CD4-positive, CD25-positive, alpha-beta regulatory T cell (primary cell): ENCODE measurements around the gene PARD3. TPM values are rescaled to one million over a fixed set of nuclear protein-coding genes. Genes with fewer than 3 reads are reported as not detected.

Source experiments
- ATAC-seq, 2 donors: fragments of 150-1000 bp; cut with Tn5 transposase; one replicate each; pipeline ENCODE4 v1.10.0; 2021; ENCODE audit warnings: low read depth in 2 of 2, moderate number of reproducible peaks in 2 of 2, moderate library complexity in 1 of 2
- DNase-seq, 3 donors: peaks; one replicate each; pipeline versions ENCODE4 v3.0.0 to v3.0.0-alpha.2; 2012 to 2022; ENCODE audit warnings: mixed read lengths in 1 of 3
- H3K27ac ChIP-seq: one replicate; pipeline ENCODE4 v1.7.0; 2013; ENCODE audit warnings: mild to moderate bottlenecking, low read length; ENCODE audit not compliant: insufficient read depth, poor library complexity, severe bottlenecking
- H3K27me3 ChIP-seq: one replicate; pipeline ENCODE4 v1.7.0; 2013; ENCODE audit warnings: low read length; ENCODE audit not compliant: control insufficient read depth, insufficient read depth
- H3K36me3 ChIP-seq: one replicate; pipeline ENCODE4 v1.7.0; 2013; ENCODE audit warnings: mild to moderate bottlenecking, low read length, moderate library complexity; ENCODE audit not compliant: control insufficient read depth, insufficient read depth
- H3K4me1 ChIP-seq: 2 replicates; pipeline ENCODE4 v1.7.0; 2013; ENCODE audit warnings: mild to moderate bottlenecking, low read length; ENCODE audit not compliant: insufficient read depth, control insufficient read depth, poor library complexity, severe bottlenecking
- H3K4me3 ChIP-seq: one replicate; pipeline ENCODE4 v1.7.0; 2013; ENCODE audit warnings: low read depth, mild to moderate bottlenecking, low read length, moderate library complexity
- H3K9me3 ChIP-seq, 2 experiments: 1 replicate in 1 of 2; 2 replicates in 1 of 2; pipeline ENCODE4 v1.7.0; 2013; ENCODE audit warnings: low read length in 2 of 2, mild to moderate bottlenecking in 1 of 2, moderate library complexity in 1 of 2; ENCODE audit not compliant: control insufficient read depth in 2 of 2
- H3K27ac Mint-ChIP-seq, 3 donors: one replicate each; pipeline ENCODE4 v1.8.0; 2020 to 2022; ENCODE audit warnings: mild to moderate bottlenecking in 3 of 3, mixed read lengths in 3 of 3, moderate library complexity in 2 of 3
- H3K27me3 Mint-ChIP-seq: one replicate; pipeline ENCODE4 v1.8.0; 2022; ENCODE audit warnings: mild to moderate bottlenecking, mixed read lengths
- H3K36me3 Mint-ChIP-seq: one replicate; pipeline ENCODE4 v1.8.0; 2020; ENCODE audit warnings: mixed read lengths
- H3K4me1 Mint-ChIP-seq, 4 donors: one replicate each; pipeline ENCODE4 v1.8.0; 2020 to 2022; ENCODE audit warnings: mixed read lengths in 4 of 4, mild to moderate bottlenecking in 1 of 4
- H3K4me3 Mint-ChIP-seq, 4 donors: one replicate each; pipeline ENCODE4 v1.8.0; 2020 to 2022; ENCODE audit warnings: mild to moderate bottlenecking in 4 of 4, mixed read lengths in 4 of 4, moderate library complexity in 3 of 4
- H3K9me3 Mint-ChIP-seq, 7 donors: one replicate each; pipeline ENCODE4 v1.8.0; 2020 to 2022; ENCODE audit warnings: mixed read lengths in 7 of 7, mild to moderate bottlenecking in 3 of 7, moderate library complexity in 2 of 7
- polyA plus RNA-seq, 4 donors: library from polyadenylated mRNA; unstranded; fragments of 300-500 nt; fragmentation: Illumina TruSeq; gene quantifications; one replicate each; pipeline ENCODE4 v1.2.3, GENCODE V29; 2021
- total RNA-seq: library from RNA; stranded (reverse); gene quantifications from one replicate; pipeline ENCODE4 v1.2.3, GENCODE V29; 2022

The PARD3 gene
- total and polyA plus RNA-seq, 5 donors from 2014 or later = 0.08 to 0.79 TPM; not detected in 3

- Histone ChIP-seq H3K9me3 (no peaks in the 10 kb centered on the region), H3K4me1 (no peaks in the 10 kb centered on the region), H3K36me3 (no peaks in the 10 kb centered on the region), H3K27ac (no peak overlapping the region), H3K4me3 (no peak overlapping the region), H3K27me3 (peaks cover 2% of the 10 kb centered on the region)
- Mint-ChIP-seq H3K4me3 (no peak overlapping the region), H3K27me3 (peaks cover 5% of the 10 kb centered on the region), H3K36me3 (no peaks in the 10 kb centered on the region), H3K9me3 (no peaks in the 10 kb centered on the region), H3K27ac (no peak overlapping the region), H3K4me1 (no peaks in the 10 kb centered on the region)
- ATAC-seq (no peak), DNase-seq (no peak)
These were observed 406.7 kb downstream of the PARD3 start for GRCh38 chr10:34408381-34408780.

GRCh38 chr10:34407324-34407805 lies 407.7 kb downstream of the PARD3 start:
- Histone ChIP-seq H3K36me3 (no peaks in the 10 kb centered on the region), H3K9me3 (no peaks in the 10 kb centered on the region), H3K4me1 (no peaks in the 10 kb centered on the region), H3K27me3 (peaks cover 2% of the 10 kb centered on the region), H3K4me3 (no peak overlapping the region), H3K27ac (no peak overlapping the region)
- H3K4me3 Mint-ChIP-seq = no peak overlapping the region
- H3K27ac Mint-ChIP-seq = no peak overlapping the region
- no peaks in the 10 kb centered on the region for H3K36me3 Mint-ChIP-seq
- ATAC-seq (no peak), DNase-seq (no peak)
- H3K9me3 Mint-ChIP-seq = no peaks in the 10 kb centered on the region
- H3K4me1 Mint-ChIP-seq = no peaks in the 10 kb centered on the region
- peaks cover under 1% of the 10 kb centered on the region for H3K27me3 Mint-ChIP-seq

GRCh38 chr10:34406463-34407323 lies 408.4 kb downstream of the PARD3 start:
- H3K9me3 Mint-ChIP-seq = no peaks in the 10 kb centered on the region

GRCh38 chr10:34405611-34406462 lies 409.3 kb downstream of the PARD3 start:
- H3K4me1 ChIP-seq = no peaks in the 10 kb centered on the region
- no peak overlapping the region for H3K27ac ChIP-seq
- no peaks in the 10 kb centered on the region for H3K36me3 ChIP-seq
- H3K9me3 ChIP-seq = no peaks in the 10 kb centered on the region
- ATAC-seq (no peak), DNase-seq (no peak)
- Mint-ChIP-seq H3K27ac (no peak overlapping the region), H3K36me3 (no peaks in the 10 kb centered on the region), H3K4me3 (no peak overlapping the region), H3K27me3 (no peaks in the 10 kb centered on the region), H3K9me3 (no peaks in the 10 kb centered on the region), H3K4me1 (no peaks in the 10 kb centered on the region)
- H3K27me3 ChIP-seq = peaks cover 2% of the 10 kb centered on the region
- H3K4me3 ChIP-seq = no peak overlapping the region

More at GRCh38 chr10:34406463-34407323, 408.4 kb downstream of the PARD3 start:
- H3K36me3 ChIP-seq = no peaks in the 10 kb centered on the region
- no peak overlapping the region for H3K4me3 ChIP-seq
- H3K4me1 ChIP-seq = no peaks in the 10 kb centered on the region
- no peak for DNase-seq
- H3K9me3 ChIP-seq = no peaks in the 10 kb centered on the region
- no peaks in the 10 kb centered on the region for H3K27me3 Mint-ChIP-seq
- no peaks in the 10 kb centered on the region for H3K36me3 Mint-ChIP-seq
- no peak overlapping the region for H3K27ac Mint-ChIP-seq
- no peak overlapping the region for H3K27ac ChIP-seq
- ATAC-seq = no peak
- H3K4me3 Mint-ChIP-seq = no peak overlapping the region
- peaks cover 2% of the 10 kb centered on the region for H3K27me3 ChIP-seq
- no peaks in the 10 kb centered on the region for H3K4me1 Mint-ChIP-seq

- H3K4me3 Mint-ChIP-seq = no peak overlapping the region
- peaks cover 6% of the 10 kb centered on the region for H3K27me3 Mint-ChIP-seq
- H3K9me3 ChIP-seq = no peaks in the 10 kb centered on the region
- H3K4me1 Mint-ChIP-seq = no peaks in the 10 kb centered on the region
- DNase-seq = no peak
- H3K4me3 ChIP-seq = no peak overlapping the region
- H3K27ac Mint-ChIP-seq = no peak overlapping the region
- peaks cover 2% of the 10 kb centered on the region for H3K27me3 ChIP-seq
- H3K4me1 ChIP-seq = no peaks in the 10 kb centered on the region
- H3K27ac ChIP-seq = no peak overlapping the region
- no peaks in the 10 kb centered on the region for H3K36me3 ChIP-seq
- ATAC-seq = no peak
- H3K36me3 Mint-ChIP-seq = no peaks in the 10 kb centered on the region
- H3K9me3 Mint-ChIP-seq = no peaks in the 10 kb centered on the region
These were observed 411.6 kb downstream of the PARD3 start for GRCh38 chr10:34403512-34403911.

GRCh38 chr10:34400075-34400474 lies 415.0 kb downstream of the PARD3 start:
- H3K4me1 ChIP-seq = no peaks in the 10 kb centered on the region
- no peak overlapping the region for H3K27ac Mint-ChIP-seq
- H3K27me3 ChIP-seq = peaks cover 2% of the 10 kb centered on the region
- H3K27me3 Mint-ChIP-seq = peaks cover 6% of the 10 kb centered on the region
- H3K4me3 Mint-ChIP-seq = no peak overlapping the region
- H3K4me1 Mint-ChIP-seq = no peaks in the 10 kb centered on the region
- no peaks in the 10 kb centered on the region for H3K36me3 ChIP-seq
- H3K27ac ChIP-seq = no peak overlapping the region
- H3K4me3 ChIP-seq = no peak overlapping the region
- H3K9me3 ChIP-seq = no peaks in the 10 kb centered on the region
- H3K36me3 Mint-ChIP-seq = no peaks in the 10 kb centered on the region
- H3K9me3 Mint-ChIP-seq = no peaks in the 10 kb centered on the region
- no peak for ATAC-seq
- DNase-seq = no peak

- Mint-ChIP-seq H3K36me3 (no peaks in the 10 kb centered on the region), H3K4me3 (no peak overlapping the region), H3K27ac (peak overlapping the region in 1 of 3 donors; percentile 75), H3K27me3 (peaks cover 6% of the 10 kb centered on the region), H3K4me1 (no peaks in the 10 kb centered on the region), H3K9me3 (peaks cover 0 to 2% (median 0%) of the 10 kb centered on the region in 7 donors)
- ATAC-seq = no peak
- H3K4me3 ChIP-seq = no peak overlapping the region
- no peaks in the 10 kb centered on the region for H3K9me3 ChIP-seq
- no peaks in the 10 kb centered on the region for H3K4me1 ChIP-seq
- H3K36me3 ChIP-seq = no peaks in the 10 kb centered on the region
- no peak overlapping the region for H3K27ac ChIP-seq
- DNase-seq = no peak
- peaks cover 2% of the 10 kb centered on the region for H3K27me3 ChIP-seq
These were observed 416.1 kb downstream of the PARD3 start for GRCh38 chr10:34399013-34399412.
